HG03521 (cell line): ENCODE measurements around the gene CDRT4.
"Not testable (repeated sequence)": the region's sequence is repeated elsewhere in the genome, so short reads cannot be mapped to it uniquely, and the experiment has no call there.

Experiments used
- ATAC-seq: cut with Tn5 transposase; IDR thresholded peaks from one replicate; pipeline ENCODE4 v1.9.1; 2021; ENCODE audit warnings: mild to moderate bottlenecking, moderate library complexity; ENCODE audit not compliant: unreplicated experiment

The CDRT4 gene

DNA sequence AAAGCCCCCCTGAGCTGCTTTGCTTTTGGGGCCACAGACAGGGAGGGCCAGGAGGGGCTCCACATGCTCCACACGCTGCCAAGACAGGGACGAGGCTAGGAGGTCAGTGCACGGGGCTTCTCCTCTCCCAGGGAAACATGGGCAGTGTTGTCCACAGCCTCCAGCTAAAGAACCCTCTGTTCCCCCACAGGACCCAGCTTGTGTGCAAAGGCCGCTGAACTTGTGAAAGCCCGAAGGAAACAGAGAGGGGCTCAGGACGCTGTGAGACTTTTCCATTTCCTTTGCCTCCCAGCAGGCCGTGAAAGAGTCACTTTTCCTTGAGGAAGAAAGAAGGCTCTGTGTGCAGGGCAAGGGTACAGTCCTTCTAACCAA, 9.7 kb downstream of the CDRT4 start:
- no peak for ATAC-seq

DNA sequence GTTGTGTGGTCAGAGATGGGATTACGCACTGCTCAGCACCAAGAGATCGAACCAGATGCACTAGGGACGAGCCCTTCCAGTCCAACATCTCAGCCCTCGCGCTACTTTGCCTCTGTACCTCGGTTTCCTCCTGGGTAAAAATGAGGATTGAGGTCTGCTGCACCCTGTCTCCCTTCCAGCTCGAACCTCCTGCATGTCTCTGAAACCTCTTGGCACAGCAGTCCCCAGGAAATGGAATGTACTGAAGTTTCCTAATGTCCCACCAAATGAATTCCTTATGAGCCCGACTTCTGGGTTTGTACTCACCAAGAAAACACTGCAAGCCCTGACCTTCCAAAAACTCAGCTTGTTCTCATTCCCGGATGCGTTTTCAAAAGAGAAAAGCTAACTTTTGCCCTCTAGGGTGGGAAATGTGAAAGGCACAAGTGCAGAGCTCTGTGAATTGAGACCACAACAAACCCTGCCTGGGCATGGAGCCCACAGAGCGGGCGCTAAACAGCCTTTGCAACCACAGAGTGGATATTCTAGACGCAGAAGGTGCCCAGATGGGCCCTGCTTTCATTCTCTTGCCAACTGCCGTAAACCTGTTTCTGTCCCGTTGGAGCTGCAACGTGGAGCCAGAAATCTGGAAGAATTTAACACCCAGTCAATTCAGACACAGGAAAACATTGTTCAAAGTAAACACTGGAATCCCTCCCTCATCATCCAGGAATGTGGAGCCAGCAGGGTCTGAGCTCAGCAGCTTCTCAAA, 10.3 kb downstream of the CDRT4 start:
- no peak for ATAC-seq

DNA sequence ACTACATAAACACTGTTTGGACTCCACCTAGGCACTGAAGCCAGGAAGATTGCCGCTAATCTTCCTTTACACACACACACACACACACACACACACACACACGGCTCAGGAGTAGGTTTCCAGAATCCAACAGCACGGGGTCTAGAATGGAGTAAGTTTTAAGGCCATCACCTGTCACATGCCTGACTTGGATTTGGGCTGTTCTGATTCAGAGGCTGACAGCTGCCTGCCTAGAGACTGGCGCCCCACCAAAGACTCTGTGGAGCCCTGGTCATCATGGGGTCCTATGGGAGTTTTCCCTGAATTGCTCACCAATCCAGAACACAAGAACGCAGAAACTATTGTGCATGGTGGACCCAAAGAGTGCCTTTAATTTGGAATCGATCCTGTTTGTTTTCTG, 10.9 kb downstream of the CDRT4 start:
- ATAC-seq, result no peak

GRCh38 chr17:15454346-15454745, 13.1 kb downstream of the CDRT4 start:
- no peak for ATAC-seq

- ATAC-seq, result no peak
Observed at GRCh38 chr17:15453782-15454181, 13.6 kb downstream of the CDRT4 start.

- no peak for ATAC-seq
Observed at GRCh38 chr17:15453246-15453645, 14.2 kb downstream of the CDRT4 start.

DNA sequence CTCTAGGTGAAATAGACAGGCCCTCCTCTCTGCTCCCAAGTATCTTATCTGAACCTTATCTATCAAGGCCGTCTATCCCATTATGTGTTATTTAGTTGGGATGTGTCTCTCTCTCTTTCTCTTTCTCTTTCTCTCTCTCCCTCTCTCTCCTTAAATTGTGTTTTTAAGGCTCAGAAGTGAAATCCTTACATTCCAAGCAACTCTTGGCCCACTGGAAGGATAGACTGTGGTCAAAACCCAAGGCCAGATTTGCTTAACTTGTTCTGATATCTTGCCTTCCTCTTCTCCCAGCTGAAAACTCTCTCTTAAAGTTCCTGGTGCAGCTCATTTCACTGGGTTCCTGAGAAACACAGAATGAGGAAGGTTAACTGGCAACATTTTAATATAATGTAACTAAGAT, 14.7 kb downstream of the CDRT4 start:
- no peak for ATAC-seq

- no peak for ATAC-seq
Observed at GRCh38 chr17:15451680-15452079, 15.7 kb downstream of the CDRT4 start.

GRCh38 chr17:15448580-15448956, 18.9 kb downstream of the CDRT4 start:
- ATAC-seq, result no peak

DNA sequence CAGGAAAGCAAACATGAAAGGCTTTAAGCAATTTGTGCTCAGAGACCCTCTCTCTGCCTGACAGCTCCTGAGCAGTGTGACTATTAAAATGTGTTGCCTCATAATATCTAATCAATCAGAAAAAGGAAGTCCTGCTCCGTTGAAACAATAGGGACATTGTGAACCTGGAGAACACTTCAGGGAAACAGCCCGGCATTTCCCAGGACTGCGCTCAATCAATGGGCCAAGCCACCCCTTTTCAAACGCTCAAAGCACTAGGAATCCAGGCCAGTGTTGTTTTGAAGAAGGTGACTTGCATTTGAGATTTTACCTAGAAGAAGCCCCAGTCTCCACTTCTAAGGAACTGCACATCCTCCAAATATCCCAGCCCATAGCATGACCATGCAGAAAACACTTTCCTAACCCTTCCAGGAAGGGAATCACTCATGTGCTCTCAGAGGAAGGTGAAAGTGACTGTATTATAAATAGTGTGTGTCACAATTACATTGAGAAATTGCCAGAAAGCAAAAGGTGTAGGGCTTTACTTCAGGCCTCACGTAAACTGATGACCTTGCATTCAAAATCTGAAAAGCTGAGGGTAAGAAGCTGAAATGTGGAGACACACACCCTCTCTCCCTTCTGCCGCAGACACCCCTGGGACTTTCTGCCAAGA, 19.4 kb downstream of the CDRT4 start:
- no peak for ATAC-seq

- ATAC-seq, result no peak
Observed at GRCh38 chr17:15446036-15446435, 21.4 kb downstream of the CDRT4 start.

DNA sequence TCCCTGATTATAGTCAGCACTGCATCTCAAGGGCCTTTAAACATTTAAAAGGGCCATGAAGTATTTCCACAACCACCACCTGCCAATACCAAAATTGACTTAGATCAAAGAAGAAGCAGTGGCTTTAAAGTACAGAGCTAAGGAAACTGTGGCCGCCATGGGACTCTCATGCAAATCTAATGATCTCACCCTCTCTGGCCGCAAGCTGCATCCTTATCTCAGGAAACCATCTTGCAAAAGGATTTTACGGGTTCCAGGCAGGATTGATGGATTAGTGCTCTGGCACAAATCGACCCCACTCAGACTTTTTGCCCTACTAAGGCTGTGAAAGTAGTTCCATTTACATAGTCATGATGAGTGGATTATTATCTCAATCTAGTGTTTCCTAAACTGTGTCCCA, 22.6 kb downstream of the CDRT4 start:
- ATAC-seq, result no peak

DNA sequence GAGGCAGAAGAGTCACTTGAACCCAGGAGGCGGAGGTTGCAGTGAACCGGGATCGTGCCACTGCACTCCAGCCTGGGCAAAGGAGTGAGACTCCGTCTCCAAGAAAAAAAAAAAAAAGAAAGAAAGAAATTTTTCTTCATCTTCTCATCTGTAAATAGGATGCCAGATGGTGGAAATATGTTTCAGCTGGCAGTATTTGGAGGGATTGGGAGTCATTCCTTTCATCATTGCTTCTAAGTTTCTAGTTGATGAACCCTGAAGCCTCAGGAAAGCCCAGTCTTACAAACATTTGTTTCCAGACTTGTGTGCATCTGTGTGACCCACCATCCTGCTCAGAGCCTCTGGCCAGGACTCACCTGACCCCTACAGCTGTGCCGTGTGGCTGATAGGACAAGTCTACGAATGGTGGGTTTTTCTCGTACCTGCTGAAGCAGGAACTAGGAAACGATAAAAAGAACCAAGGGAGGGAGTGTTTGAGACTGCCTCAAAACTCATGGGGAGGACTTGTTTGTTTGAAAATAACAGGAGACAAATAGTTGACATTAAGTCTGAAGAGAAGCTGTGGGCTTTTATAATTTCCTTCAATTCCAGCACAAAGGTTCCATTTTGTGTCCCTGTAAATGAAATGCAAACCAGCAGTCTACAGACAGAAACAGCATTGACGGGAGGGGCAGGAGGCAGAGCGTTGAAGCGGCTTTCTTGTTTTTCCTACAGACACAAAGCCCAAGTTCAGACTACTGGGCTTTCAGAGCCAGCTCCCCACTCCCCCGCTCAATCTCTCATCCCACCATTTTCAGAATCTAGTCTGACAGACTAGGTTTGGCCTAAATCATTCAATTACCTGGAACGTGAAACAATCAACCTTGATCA, 24.9 kb downstream of the CDRT4 start:
- ATAC-seq, result no peak

DNA sequence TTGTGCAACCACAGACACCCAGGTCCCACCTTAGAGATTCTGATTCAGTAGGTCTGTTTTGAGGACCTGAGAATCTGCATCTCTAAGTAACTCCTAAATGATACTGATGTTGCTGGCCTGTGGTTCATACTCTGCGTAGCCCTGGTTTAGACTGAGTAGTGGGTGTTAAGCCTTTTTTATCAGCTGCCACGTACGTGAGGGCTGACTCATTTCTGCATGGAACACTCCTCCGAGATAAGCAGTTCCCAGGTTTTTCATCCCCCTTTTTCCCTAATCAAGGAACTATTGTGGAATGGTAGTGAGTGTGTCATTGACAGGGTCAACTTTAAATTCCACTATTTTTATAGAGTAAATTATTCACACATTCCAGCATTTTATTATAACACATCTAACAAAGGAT, 26.1 kb downstream of the CDRT4 start:
- no peak for ATAC-seq

DNA sequence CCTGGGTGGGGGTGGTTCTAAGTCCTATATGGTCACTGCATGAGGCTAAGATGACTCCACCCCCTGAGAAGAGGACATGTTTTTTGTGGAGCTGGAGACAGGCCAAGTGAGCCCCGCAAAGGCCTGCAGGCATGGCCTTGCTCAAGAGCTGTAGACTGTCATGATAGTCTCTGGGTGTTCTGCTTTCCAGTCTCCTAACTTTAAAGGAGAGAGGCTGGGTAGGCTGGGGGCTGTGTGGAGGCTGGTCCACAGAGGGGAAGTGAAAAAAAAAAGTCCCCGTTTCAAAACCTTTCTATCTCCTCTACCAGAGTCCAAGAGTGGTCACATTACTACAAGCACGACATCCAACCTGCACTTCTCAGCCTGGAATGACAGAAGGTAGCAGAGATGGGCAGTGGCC, 27.1 kb downstream of the CDRT4 start:
- no peak for ATAC-seq

- not testable (repeated sequence) for ATAC-seq
Observed at GRCh38 chr17:15439205-15439985, 28.0 kb downstream of the CDRT4 start.

- no peak for ATAC-seq
Observed at GRCh38 chr17:15438491-15439105, 28.8 kb downstream of the CDRT4 start.

DNA sequence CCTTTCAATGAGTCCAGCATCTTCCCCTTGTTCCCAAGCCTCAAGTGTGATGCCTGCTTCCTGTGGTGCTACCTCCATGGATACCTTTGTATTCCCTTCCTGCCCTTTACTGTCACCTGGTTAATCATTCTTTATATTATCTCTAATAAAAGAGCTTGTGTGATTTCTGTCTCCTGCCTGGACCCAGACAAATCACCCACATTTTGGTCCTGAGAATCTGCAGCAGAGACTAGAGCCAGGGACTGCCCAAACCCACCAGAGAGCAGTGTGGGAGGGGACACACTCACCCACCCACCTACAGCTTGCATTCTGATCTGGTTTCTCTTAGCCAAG, 30.2 kb downstream of the CDRT4 start:
- ATAC-seq, result no peak

DNA sequence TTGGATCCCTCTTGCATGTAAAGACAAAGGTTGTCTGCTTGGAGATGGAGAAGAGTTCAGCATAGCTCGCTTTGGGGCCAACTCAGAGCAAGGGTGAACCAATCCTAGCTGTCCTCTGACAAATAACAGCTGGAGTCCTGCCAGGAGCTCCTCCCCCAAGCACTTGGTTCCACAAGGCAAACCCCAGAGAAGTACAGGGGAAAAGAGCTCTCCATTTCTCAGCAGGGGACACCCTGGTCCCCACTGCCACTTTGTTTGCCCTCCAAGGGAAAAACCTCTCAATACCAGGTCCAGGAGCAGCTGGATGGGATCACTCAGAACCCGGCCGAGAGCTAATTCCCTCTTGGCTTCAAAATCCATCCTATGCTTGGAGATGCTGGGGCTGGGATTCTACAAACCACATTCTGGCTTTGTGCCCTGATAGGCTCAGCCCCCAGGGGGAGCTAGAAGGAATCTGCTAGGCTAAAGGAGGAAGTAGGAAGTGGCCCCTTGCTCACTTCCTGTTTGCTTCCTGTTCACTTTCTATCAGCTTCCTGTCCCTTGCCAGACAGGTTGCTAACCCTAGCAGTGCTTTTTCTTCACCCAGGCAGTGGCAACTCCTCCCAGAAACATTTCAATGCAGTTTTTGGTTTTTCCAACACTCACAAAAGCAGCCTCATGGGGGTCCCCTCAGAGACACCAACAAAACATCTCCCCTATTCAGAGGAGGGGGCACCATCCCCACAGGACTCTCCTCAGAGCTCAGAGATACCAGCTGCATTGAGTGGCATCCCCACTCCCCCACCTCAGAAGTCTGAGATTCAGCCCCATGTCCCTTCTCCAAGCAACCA, 30.7 kb downstream of the CDRT4 start:
- ATAC-seq, result no peak

DNA sequence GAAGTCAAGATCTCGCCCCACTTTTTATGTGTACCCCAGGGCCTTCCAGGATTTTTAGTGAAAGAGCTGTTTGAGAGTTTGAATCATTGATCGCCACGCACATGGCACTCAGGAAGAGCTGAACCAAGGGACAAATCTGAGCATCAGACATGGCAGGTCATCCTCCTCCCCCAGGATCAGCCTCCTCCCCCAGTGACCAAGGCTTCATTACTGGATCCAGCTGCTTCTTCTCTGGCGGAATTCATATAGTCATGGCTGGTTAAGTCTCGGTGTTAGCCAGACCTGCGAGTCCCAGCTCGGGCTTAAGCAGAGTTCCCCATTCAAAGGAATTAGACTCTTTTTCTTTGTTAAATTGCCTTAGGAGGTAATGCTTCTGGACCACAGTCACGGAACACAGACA, 32.5 kb downstream of the CDRT4 start:
- ATAC-seq, result no peak
